Peyer's patch (tissue), 4 donors: ENCODE results near the gene SUDS3. TPM values are rescaled to one million over a fixed set of nuclear protein-coding genes. Genes with fewer than 3 reads are reported as not detected.

Experiments used
- DNase-seq, 3 donors: peaks; one replicate each; pipeline ENCODE4 v3.0.0-alpha.2; 2017 to 2019
- H3K27ac ChIP-seq, 4 donors: fragments of 200-600 bp; sonication (generic); one replicate each; pipeline ENCODE4 v1.5.1; 2016 to 2019
- H3K27me3 ChIP-seq, 2 donors: fragments of 200-600 bp; sonication (generic); one replicate each; pipeline ENCODE4 v1.5.1; 2019
- H3K36me3 ChIP-seq, 3 donors: fragments of 200-600 bp; sonication (generic); one replicate each; pipeline ENCODE4 v1.5.1; 2016 to 2019
- H3K4me1 ChIP-seq, 4 donors: fragments of 200-600 bp; sonication (generic); one replicate each; pipeline ENCODE4 v1.5.1; 2016 to 2019
- H3K4me3 ChIP-seq, 4 donors: fragments of 200-600 bp; sonication (generic); 1 replicate in 3 of 4; 2 replicates in 1 of 4; pipeline ENCODE4 v1.5.1; 2016 to 2019; ENCODE audit warnings: mild to moderate bottlenecking in 1 of 4
- H3K9me3 ChIP-seq, 4 donors: fragments of 200-600 bp; sonication (generic); one replicate each; pipeline ENCODE4 v1.5.1; 2016 to 2019; ENCODE audit warnings: mild to moderate bottlenecking in 1 of 4
- POLR2A ChIP-seq, 2 donors: fragments of 450-650 bp; IDR thresholded peaks; one replicate each; pipeline ENCODE4 v1.5.1; 2017; ENCODE audit warnings: antibody characterized with exemption in 2 of 2, mild to moderate bottlenecking in 2 of 2, moderate library complexity in 2 of 2
- total RNA-seq, 4 donors: library from RNA; depleted of rRNA; stranded (reverse); fragments of >200 nt; gene quantifications; one replicate each; pipeline ENCODE4 v1.1.0, GENCODE V29; 2016
- TF ChIP-seq, protein P1 (sequence below), 6 experiments: fragments of 450-650 bp in 4 of 6; fragments of 200-600 bp in 2 of 6; sonication (generic) in 1 of 6; IDR thresholded peaks; one replicate each; pipeline ENCODE4 v1.5.1; 2017 to 2019; ENCODE audit warnings: antibody characterized with exemption in 6 of 6, mild to moderate bottlenecking in 3 of 6, moderate library complexity in 1 of 6

The SUDS3 gene
- total RNA-seq, 4 donors from 2014 or later, result 39.2 to 86.7 (median 66.1) TPM

- TF ChIP-seq, protein P1, sequence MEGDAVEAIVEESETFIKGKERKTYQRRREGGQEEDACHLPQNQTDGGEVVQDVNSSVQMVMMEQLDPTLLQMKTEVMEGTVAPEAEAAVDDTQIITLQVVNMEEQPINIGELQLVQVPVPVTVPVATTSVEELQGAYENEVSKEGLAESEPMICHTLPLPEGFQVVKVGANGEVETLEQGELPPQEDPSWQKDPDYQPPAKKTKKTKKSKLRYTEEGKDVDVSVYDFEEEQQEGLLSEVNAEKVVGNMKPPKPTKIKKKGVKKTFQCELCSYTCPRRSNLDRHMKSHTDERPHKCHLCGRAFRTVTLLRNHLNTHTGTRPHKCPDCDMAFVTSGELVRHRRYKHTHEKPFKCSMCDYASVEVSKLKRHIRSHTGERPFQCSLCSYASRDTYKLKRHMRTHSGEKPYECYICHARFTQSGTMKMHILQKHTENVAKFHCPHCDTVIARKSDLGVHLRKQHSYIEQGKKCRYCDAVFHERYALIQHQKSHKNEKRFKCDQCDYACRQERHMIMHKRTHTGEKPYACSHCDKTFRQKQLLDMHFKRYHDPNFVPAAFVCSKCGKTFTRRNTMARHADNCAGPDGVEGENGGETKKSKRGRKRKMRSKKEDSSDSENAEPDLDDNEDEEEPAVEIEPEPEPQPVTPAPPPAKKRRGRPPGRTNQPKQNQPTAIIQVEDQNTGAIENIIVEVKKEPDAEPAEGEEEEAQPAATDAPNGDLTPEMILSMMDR (IDR thresholded peaks at IDR 0.05), result no peak
- no peak for TF ChIP-seq POLR2A (IDR thresholded peaks at IDR 0.05)
- peak in 2 of 3 donors; percentile 41 to 64 for DNase-seq
- Histone ChIP-seq H3K9me3 (no peaks in the 10 kb centered on the region), H3K4me3 (peak overlapping the region; percentile 26 to 37 (median 30)), H3K36me3 (no peaks in the 10 kb centered on the region), H3K27me3 (no peaks in the 10 kb centered on the region), H3K4me1 (peaks cover 0 to 30% (median 7%) of the 10 kb centered on the region in 4 donors), H3K27ac (peak overlapping the region; percentile 50 to 72 (median 56))
Measured at GRCh38 chr12:118359541-118359915, 16.8 kb upstream of the SUDS3 start.

GRCh38 chr12:118361092-118361404 lies 15.3 kb upstream of the SUDS3 start:
- Histone ChIP-seq H3K36me3 (no peaks in the 10 kb centered on the region), H3K27ac (no peak overlapping the region), H3K27me3 (no peaks in the 10 kb centered on the region), H3K4me1 (peaks cover 0 to 26% (median 7%) of the 10 kb centered on the region in 4 donors), H3K4me3 (no peak overlapping the region), H3K9me3 (no peaks in the 10 kb centered on the region)
- no peak for DNase-seq
- TF ChIP-seq, protein P1 (IDR thresholded peaks at IDR 0.05), result no peak
- no peak for TF ChIP-seq POLR2A (IDR thresholded peaks at IDR 0.05)

- peaks cover 0 to 17% (median 7%) of the 10 kb centered on the region in 4 donors for H3K4me1 ChIP-seq
Measured at GRCh38 chr12:118361889-118362288, 14.5 kb upstream of the SUDS3 start.

GRCh38 chr12:118368821-118369220 lies 7.5 kb upstream of the SUDS3 start:
- DNase-seq, result no peak
- Histone ChIP-seq H3K36me3 (no peaks in the 10 kb centered on the region), H3K27ac (no peak overlapping the region), H3K27me3 (no peaks in the 10 kb centered on the region), H3K4me1 (peaks cover 0 to 20% (median 3%) of the 10 kb centered on the region in 4 donors), H3K4me3 (no peak overlapping the region), H3K9me3 (no peaks in the 10 kb centered on the region)
- TF ChIP-seq, protein P1 (IDR thresholded peaks at IDR 0.05), result no peak
- TF ChIP-seq POLR2A (IDR thresholded peaks at IDR 0.05), result no peak

More at GRCh38 chr12:118361889-118362288, 14.5 kb upstream of the SUDS3 start:
- Histone ChIP-seq H3K27me3 (no peaks in the 10 kb centered on the region), H3K4me3 (no peak overlapping the region), H3K36me3 (no peaks in the 10 kb centered on the region), H3K27ac (no peak overlapping the region), H3K9me3 (no peaks in the 10 kb centered on the region)
- no peak for DNase-seq
- TF ChIP-seq, protein P1 (IDR thresholded peaks at IDR 0.05), result no peak
- no peak for TF ChIP-seq POLR2A (IDR thresholded peaks at IDR 0.05)

DNA sequence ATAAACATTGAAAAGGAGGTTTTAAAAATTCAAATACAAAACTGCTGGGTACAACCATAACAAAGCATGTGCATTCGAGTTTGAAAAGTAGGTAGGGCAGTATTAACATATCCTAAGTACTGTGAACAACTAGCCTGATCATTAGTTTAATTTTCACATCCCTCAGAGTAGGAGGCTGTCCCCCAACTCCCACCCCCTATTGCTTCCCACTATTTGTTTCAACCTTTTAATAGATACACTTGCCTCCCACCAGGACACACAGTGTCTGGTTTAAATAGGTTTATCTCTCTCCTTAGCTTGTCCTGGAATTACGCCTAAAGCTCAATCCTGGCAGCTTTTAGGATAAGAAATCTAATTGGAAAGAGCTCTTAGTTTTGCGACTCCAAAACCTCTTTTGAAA lies 5.8 kb upstream of the SUDS3 start:
- H3K4me1 ChIP-seq, result peaks cover 0 to 30% (median 4%) of the 10 kb centered on the region in 4 donors
- no peaks in the 10 kb centered on the region for H3K27me3 ChIP-seq
- DNase-seq, result no peak
- no peaks in the 10 kb centered on the region for H3K9me3 ChIP-seq
- H3K27ac ChIP-seq, result no peak overlapping the region
- H3K36me3 ChIP-seq, result no peaks in the 10 kb centered on the region
- TF ChIP-seq, protein P1 (IDR thresholded peaks at IDR 0.05), result no peak
- no peak for TF ChIP-seq POLR2A (IDR thresholded peaks at IDR 0.05)
- H3K4me3 ChIP-seq, result peak overlapping the region in 2 of 4 donors; percentile 89 to 96
